Forelimb muscle (tissue), 1 donor: ENCODE measurements around the gene NME2. TPM values are rescaled to one million over a fixed set of nuclear protein-coding genes. Genes with fewer than 3 reads are reported as not detected.
"Not testable (repeated sequence)": the region's sequence is repeated elsewhere in the genome, so short reads cannot be mapped to it uniquely, and the experiment has no call there.

Experiments
- DNase-seq: peaks from one replicate; pipeline ENCODE4 v3.0.0-alpha.2; 2013; ENCODE audit warnings: low read depth
- polyA plus RNA-seq: library from polyadenylated mRNA; unstranded; fragments of 120-200 nt; gene quantifications from one replicate; pipeline ENCODE4 v1.2.1, GENCODE V29; 2013; ENCODE audit not compliant: insufficient read length

NME2 gene
- 386 TPM for polyA plus RNA-seq

GRCh38 chr17:51166198-51166986 lies at the start of gene NME2:
NME2 (plus strand) TSS chr17:51166411; CDS start chr17:51166831, 420 bp downstream.
- DNase-seq = peak; percentile 49

- DNase-seq = no peak
Measured at GRCh38 chr17:51118330-51119195, 47.6 kb upstream of the NME2 start.

GRCh38 chr17:51119415-51120356 lies 46.5 kb upstream of the NME2 start:
- no peak for DNase-seq

- DNase-seq = no peak
Measured at GRCh38 chr17:51120357-51120738, 45.9 kb upstream of the NME2 start.

- peak; percentile 75 for DNase-seq
Measured at GRCh38 chr17:51120739-51121619, 45.2 kb upstream of the NME2 start, which contains the start of gene SPAG9. SPAG9 (minus strand) TSS chr17:51120868; CDS start chr17:51120656, 212 bp downstream.

- DNase-seq = no peak
Measured at GRCh38 chr17:51121620-51122472, 44.4 kb upstream of the NME2 start.

- not testable (repeated sequence) for DNase-seq
Measured at GRCh38 chr17:51122473-51123115, 43.6 kb upstream of the NME2 start.

- DNase-seq = no peak
Measured at GRCh38 chr17:51124640-51125503, 41.3 kb upstream of the NME2 start.

- DNase-seq = no peak
Measured at GRCh38 chr17:51128076-51128475, 38.1 kb upstream of the NME2 start.

GRCh38 chr17:51132964-51133319 lies 33.3 kb upstream of the NME2 start:
- DNase-seq = no peak

- no peak for DNase-seq
Measured at GRCh38 chr17:51133365-51133764, 32.8 kb upstream of the NME2 start.

GRCh38 chr17:51135956-51136355 lies 30.3 kb upstream of the NME2 start:
- no peak for DNase-seq

- DNase-seq = no peak
Measured at GRCh38 chr17:51142597-51142996, 23.6 kb upstream of the NME2 start.

GRCh38 chr17:51144266-51145022 lies 21.8 kb upstream of the NME2 start:
- DNase-seq = no peak

- no peak for DNase-seq
Measured at GRCh38 chr17:51147650-51148049, 18.6 kb upstream of the NME2 start.

- no peak for DNase-seq
Measured at GRCh38 chr17:51149163-51149562, 17.0 kb upstream of the NME2 start.

GRCh38 chr17:51150932-51151331 lies 15.3 kb upstream of the NME2 start:
- DNase-seq = no peak
